HepG2 (cell line): Measurements from ENCODE around the gene TUFM. TPM values are rescaled to one million over a fixed set of nuclear protein-coding genes. Genes with fewer than 3 reads are reported as not detected.

Experiments used
- ARID3A ChIP-seq: IDR thresholded peaks from 2 replicates; pipeline ENCODE4 v1.6.1; 2012; ENCODE audit warnings: low read depth, low read length, improper control_type of control experiment
- CCAR2 ChIP-seq: fragments of 200-400 bp; formaldehyde crosslinking; optimal IDR thresholded peaks from 2 replicates; pipeline ENCODE3; 2018; ENCODE audit warnings: low read depth, mild to moderate bottlenecking, low read length, moderate library complexity
- DBP ChIP-seq: sonication (generic); formaldehyde crosslinking; IDR thresholded peaks from 2 replicates; pipeline ENCODE4 v1.4.0; 2020; ENCODE audit warnings: missing genetic modification reagents; ENCODE audit errors: not compliant biosample characterization
- DMTF1 ChIP-seq: sonication (generic); formaldehyde crosslinking; IDR thresholded peaks from 2 replicates; pipeline ENCODE4 v1.4.0; 2020; ENCODE audit warnings: mild to moderate bottlenecking, missing genetic modification reagents
- FOXM1 ChIP-seq: sonication (generic); formaldehyde crosslinking; IDR thresholded peaks from 2 replicates; pipeline ENCODE4 v1.5.0; 2020; ENCODE audit warnings: missing genetic modification reagents
- HCFC1 ChIP-seq: fragments of 150-350 bp; IDR thresholded peaks from 2 replicates; pipeline ENCODE4 v1.6.1; 2014; ENCODE audit warnings: low read depth, low read length
- HNRNPK ChIP-seq: fragments of 200-400 bp; formaldehyde crosslinking; IDR thresholded peaks from 2 replicates; pipeline ENCODE4 v1.6.1; 2018; ENCODE audit warnings: low read length, low read depth, moderate library complexity, mild to moderate bottlenecking; ENCODE audit not compliant: poor library complexity, severe bottlenecking
- MAFF ChIP-seq: IDR thresholded peaks from 2 replicates; pipeline ENCODE4 v1.6.1; 2011; ENCODE audit warnings: low read depth, low read length, improper control_type of control experiment
- MAZ ChIP-seq, 2 experiments: sonication (generic) in 1 of 2; formaldehyde crosslinking in 1 of 2; IDR thresholded peaks; 2 replicates each; pipeline versions ENCODE4 v1.5.0 to v1.6.1; 2012 to 2020; ENCODE audit warnings: low read depth in 2 of 2, mild to moderate bottlenecking in 2 of 2, borderline replicate concordance in 1 of 2, improper control_type of control experiment in 1 of 2, low read length in 1 of 2, missing genetic modification reagents in 1 of 2, moderate library complexity in 1 of 2
- MBNL3 ChIP-seq: fragments of 250-450 bp; sonication (Bioruptor Pico); conservative IDR thresholded peaks from 2 replicates; pipeline ENCODE4 v1.8.0; 2022; ENCODE audit warnings: mild to moderate bottlenecking, inconsistent platforms
- MYPOP ChIP-seq: sonication (generic); formaldehyde crosslinking; IDR thresholded peaks from 2 replicates; pipeline ENCODE4 v1.8.1; 2023; ENCODE audit warnings: mild to moderate bottlenecking, moderate library complexity, missing genetic modification reagents
- NAIF1 ChIP-seq: sonication (generic); formaldehyde crosslinking; IDR thresholded peaks from 2 replicates; pipeline ENCODE4 v1.5.0; 2020; ENCODE audit warnings: mild to moderate bottlenecking, missing genetic modification reagents, borderline replicate concordance
- NCOR1 ChIP-seq: fragments of 200-600 bp; sonication (generic); IDR thresholded peaks from 2 replicates; pipeline ENCODE4 v1.7.0; 2017; ENCODE audit warnings: antibody characterized with exemption, low read length, borderline replicate concordance
- NONO ChIP-seq, 2 experiments: fragments of 450-650 bp in 1 of 2; sonication (generic) in 1 of 2; formaldehyde crosslinking in 1 of 2; IDR thresholded peaks in 1 of 2; conservative IDR thresholded peaks in 1 of 2; 2 replicates each; pipeline versions ENCODE4 v1.6.1 to v1.8.0; 2017 to 2022; ENCODE audit warnings: mild to moderate bottlenecking in 1 of 2, missing genetic modification reagents in 1 of 2, moderate library complexity in 1 of 2
- NRL ChIP-seq: sonication (generic); formaldehyde crosslinking; IDR thresholded peaks from 2 replicates; pipeline ENCODE4 v1.5.0; 2020; ENCODE audit warnings: missing genetic modification reagents, mild to moderate bottlenecking, moderate library complexity, borderline replicate concordance
- RBM22 ChIP-seq: fragments of 200-400 bp; formaldehyde crosslinking; optimal IDR thresholded peaks from 2 replicates; pipeline ENCODE3; 2017; ENCODE audit warnings: mild to moderate bottlenecking, low read length, moderate library complexity
- STAT5B ChIP-seq: sonication (generic); formaldehyde crosslinking; IDR thresholded peaks from 2 replicates; pipeline ENCODE4 v1.4.0; 2020; ENCODE audit warnings: missing genetic modification reagents
- ZMYM3 ChIP-seq: sonication (generic); formaldehyde crosslinking; IDR thresholded peaks from 2 replicates; pipeline ENCODE4 v1.5.1; 2020; ENCODE audit warnings: mild to moderate bottlenecking, missing genetic modification reagents
- ZNF292 ChIP-seq: sonication (generic); formaldehyde crosslinking; IDR thresholded peaks from 2 replicates; pipeline ENCODE4 v1.8.1; 2022; ENCODE audit warnings: mild to moderate bottlenecking, low read depth, missing genetic modification reagents, borderline replicate concordance
- ZNF337 ChIP-seq: sonication (generic); formaldehyde crosslinking; IDR thresholded peaks from 2 replicates; pipeline ENCODE4 v1.5.1; 2020; ENCODE audit warnings: missing genetic modification reagents, low read depth, mild to moderate bottlenecking, borderline replicate concordance
- ZNF354B ChIP-seq: sonication (generic); formaldehyde crosslinking; IDR thresholded peaks from 2 replicates; pipeline ENCODE4 v1.8.0; 2022; ENCODE audit warnings: mild to moderate bottlenecking, missing genetic modification reagents
- ZNF563 ChIP-seq: sonication (generic); formaldehyde crosslinking; IDR thresholded peaks from 2 replicates; pipeline ENCODE4 v1.8.0; 2022; ENCODE audit warnings: mild to moderate bottlenecking, moderate library complexity, missing genetic modification reagents
- ZNF788 ChIP-seq: sonication (generic); formaldehyde crosslinking; IDR thresholded peaks from 2 replicates; pipeline ENCODE4 v1.5.0; 2020; ENCODE audit warnings: mild to moderate bottlenecking, missing genetic modification reagents, borderline replicate concordance
- polyA plus RNA-seq, 8 experiments: library from polyadenylated mRNA; depleted of rRNA in 3 of 8; stranded (reverse) in 7 of 8; unstranded in 1 of 8; fragments of >200 nt; fragmentation: Illumina TruSeq in 4 of 8; extraction: Trizol in 4 of 8; gene quantifications; 2 replicates each; pipeline versions ENCODE4 v1.2.1 to v1.2.3, GENCODE V29; 2011 to 2016; ENCODE audit warnings: low read depth in 4 of 8, missing spikeins in 1 of 8, mixed read lengths in 1 of 8; ENCODE audit not compliant: insufficient read depth in 1 of 8
- total RNA-seq, 5 experiments: library from RNA; depleted of rRNA; stranded (reverse); fragments of >200 nt; fragmentation: Illumina TruSeq; extraction: Trizol; gene quantifications; 2 replicates each; pipeline ENCODE4 v1.2.3, GENCODE V29; 2016; ENCODE audit warnings: low read depth in 1 of 5

TUFM gene
- total and polyA plus RNA-seq, 2 of the 13 experiments (the other 11 are each of a cell fraction or from before 2014, with no cell fraction given) = 206 to 298 TPM

GRCh38 chr16:28845761-28846079, 428 bp downstream of the TUFM start (continued):
- no peak for TF ChIP-seq STAT5B (CRISPR knock-in tag)
- TF ChIP-seq ZNF788 (CRISPR knock-in tag) = no peak
- no peak for TF ChIP-seq NAIF1
- TF ChIP-seq ARID3A = no peak
- no peak for TF ChIP-seq MAZ (IDR thresholded peaks at IDR 0.05; ENCODE audit: borderline replicate concordance, low read depth, low read length)
- TF ChIP-seq MAZ (CRISPR knock-in tag; IDR thresholded peaks at IDR 0.05; ENCODE audit: low read depth) = no peak
- TF ChIP-seq MBNL3 (CRISPR knock-in tag) = no peak
- TF ChIP-seq DBP = no peak
- no peak for TF ChIP-seq DMTF1
- no peak for TF ChIP-seq NONO (IDR thresholded peaks at IDR 0.05)
- TF ChIP-seq NONO (CRISPR knock-in tag; conservative IDR thresholded peaks at IDR 0.05) = no peak
- peak; percentile 39; the same call in 1 of the 2 replicates for TF ChIP-seq ZNF354B (CRISPR knock-in tag)
- 0 out of 2 replicates have a peak, but pooled peaks have one; percentile 21 for TF ChIP-seq NRL (CRISPR knock-in tag)
- TF ChIP-seq HCFC1 = no peak
- no peak for TF ChIP-seq HNRNPK
- TF ChIP-seq ZNF563 (CRISPR knock-in tag) = no peak
- TF ChIP-seq MAFF = no peak
- TF ChIP-seq ZMYM3 (CRISPR knock-in tag) = no peak
- TF ChIP-seq ZNF337 = no peak
- TF ChIP-seq MYPOP (CRISPR knock-in tag) = no peak
- TF ChIP-seq ZNF292 (CRISPR knock-in tag) = no peak
- no peak for TF ChIP-seq FOXM1 (CRISPR knock-in tag)
- no peak for TF ChIP-seq RBM22
- no peak for TF ChIP-seq CCAR2
- peak; percentile 18; the same call in 1 of the 2 replicates for TF ChIP-seq NCOR1
